LNCaP clone FGC (cell line): ENCODE measurements around the gene DIABLO.

Source experiments
- DNase-seq: peaks from one replicate; pipeline ENCODE4 v3.0.0-alpha.2; 2011; ENCODE audit warnings: low read depth
- H3K4me3 ChIP-seq: 2 replicates; pipeline ENCODE4 v1.5.1; 2011; ENCODE audit warnings: mild to moderate bottlenecking, low read depth, low read length, control low read depth
- TF ChIP-seq, protein P1 (sequence below): IDR thresholded peaks from 2 replicates; pipeline ENCODE4 v1.5.1; 2012; ENCODE audit warnings: mild to moderate bottlenecking; ENCODE audit not compliant: control insufficient read depth, insufficient read depth; ENCODE audit errors: extremely low read depth

Gene DIABLO

DNA sequence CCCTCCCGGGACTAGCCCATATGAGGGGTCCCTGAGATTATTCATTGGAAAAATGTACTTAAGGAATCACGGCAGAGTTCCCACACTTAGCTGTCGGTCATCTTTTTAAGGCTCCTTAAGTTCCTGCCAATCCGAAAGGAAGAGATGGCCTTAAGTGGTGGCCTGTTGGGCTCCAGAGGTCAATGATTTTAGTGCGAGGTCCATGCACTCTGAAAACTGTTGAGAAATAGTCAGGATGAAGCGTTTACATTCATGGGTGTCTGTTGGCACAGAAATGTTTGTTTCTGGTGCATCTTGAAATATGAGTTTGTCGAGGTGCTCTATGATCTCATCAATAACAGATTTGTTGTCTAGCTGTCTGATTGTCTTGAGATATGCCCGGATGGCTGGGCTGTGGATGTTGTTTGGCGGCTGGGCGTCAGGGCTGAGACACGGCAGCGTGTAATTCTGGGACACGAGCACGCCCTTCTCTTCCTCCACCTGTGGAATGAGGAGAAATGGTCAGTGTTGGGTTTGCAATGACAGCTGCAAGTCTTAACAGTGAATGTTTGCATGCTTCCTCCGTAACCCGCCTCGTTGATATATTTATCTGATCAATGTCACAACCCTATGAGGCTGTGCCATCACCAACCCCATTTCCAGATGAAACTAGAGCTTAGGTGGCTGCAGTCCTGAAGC, 53.5 kb downstream of the DIABLO start:
- TF ChIP-seq, protein P1, sequence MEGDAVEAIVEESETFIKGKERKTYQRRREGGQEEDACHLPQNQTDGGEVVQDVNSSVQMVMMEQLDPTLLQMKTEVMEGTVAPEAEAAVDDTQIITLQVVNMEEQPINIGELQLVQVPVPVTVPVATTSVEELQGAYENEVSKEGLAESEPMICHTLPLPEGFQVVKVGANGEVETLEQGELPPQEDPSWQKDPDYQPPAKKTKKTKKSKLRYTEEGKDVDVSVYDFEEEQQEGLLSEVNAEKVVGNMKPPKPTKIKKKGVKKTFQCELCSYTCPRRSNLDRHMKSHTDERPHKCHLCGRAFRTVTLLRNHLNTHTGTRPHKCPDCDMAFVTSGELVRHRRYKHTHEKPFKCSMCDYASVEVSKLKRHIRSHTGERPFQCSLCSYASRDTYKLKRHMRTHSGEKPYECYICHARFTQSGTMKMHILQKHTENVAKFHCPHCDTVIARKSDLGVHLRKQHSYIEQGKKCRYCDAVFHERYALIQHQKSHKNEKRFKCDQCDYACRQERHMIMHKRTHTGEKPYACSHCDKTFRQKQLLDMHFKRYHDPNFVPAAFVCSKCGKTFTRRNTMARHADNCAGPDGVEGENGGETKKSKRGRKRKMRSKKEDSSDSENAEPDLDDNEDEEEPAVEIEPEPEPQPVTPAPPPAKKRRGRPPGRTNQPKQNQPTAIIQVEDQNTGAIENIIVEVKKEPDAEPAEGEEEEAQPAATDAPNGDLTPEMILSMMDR: no peak
- H3K4me3 ChIP-seq: no peak overlapping the region
- DNase-seq: no peak

DNA sequence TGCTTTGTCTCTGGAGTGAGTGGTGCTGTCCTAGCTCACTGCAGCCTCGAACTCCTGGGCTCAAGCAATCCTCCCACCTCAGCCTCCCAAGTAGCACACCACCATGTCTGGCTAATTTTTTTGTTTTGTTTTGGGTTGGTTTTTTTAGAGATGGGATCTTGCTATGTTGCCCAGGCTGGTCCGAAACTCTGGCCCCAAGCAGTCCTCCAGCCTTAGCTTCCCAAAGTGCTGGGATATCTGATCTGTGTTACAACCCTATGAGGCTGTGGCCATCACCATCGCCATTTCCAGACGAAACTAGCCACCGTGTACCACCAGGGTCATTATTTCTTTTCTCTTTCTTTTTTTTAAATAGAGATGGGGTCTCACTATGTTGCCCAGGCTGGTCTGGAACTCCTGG, 54.5 kb downstream of the DIABLO start:
- TF ChIP-seq, protein P1: no peak
- no peak for DNase-seq

DNA sequence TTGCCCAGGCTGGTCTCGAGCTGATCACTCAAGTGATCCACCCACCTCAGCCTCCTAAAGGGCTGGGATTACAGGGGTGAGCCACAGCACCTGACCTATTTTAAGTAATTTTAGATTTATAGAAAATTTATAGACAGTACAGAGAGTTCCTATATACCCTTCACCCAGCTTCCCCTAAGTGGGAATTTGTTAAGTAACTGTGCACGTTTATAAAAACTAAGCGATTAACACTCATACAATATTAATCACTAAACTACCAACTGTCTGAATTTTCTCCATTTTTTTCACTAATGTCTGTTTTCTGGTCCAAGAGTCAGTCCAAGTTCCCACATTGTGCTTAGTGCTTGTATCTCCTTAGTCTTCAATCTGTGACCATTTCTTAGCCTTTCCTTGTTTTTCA, 57.4 kb downstream of the DIABLO start:
- H3K4me3 ChIP-seq: no peak overlapping the region
- no peak for DNase-seq
- TF ChIP-seq, protein P1: no peak

More for the DNA sequence above, 54.5 kb downstream of the DIABLO start:
- no peak overlapping the region for H3K4me3 ChIP-seq

DNA sequence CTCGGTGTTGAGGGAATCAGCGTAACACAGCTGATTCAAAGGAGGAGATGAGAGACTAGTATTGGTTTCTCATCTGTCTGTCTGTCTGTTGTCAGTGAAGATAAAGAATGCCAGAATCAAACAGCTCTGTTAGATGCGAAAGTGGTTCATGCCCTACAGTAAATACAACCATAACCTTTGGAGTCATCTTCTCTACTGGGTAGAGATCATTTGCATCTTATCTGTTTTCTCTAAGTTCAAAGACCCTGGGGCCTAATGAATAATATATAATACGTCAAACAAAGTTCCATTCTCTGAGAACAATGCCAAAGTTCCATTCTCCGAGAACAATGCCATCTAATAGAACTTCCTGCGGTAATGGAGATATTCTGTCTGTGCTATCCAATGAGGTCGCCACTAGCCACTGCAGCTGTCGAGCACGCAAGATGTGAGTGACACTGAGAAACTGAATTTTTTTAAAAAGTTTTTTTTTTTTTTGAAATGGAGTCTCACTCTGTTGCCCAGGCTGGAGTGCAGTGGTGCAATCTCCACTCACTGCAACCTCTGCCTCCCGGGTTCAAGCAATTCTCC, 58.4 kb downstream of the DIABLO start:
- DNase-seq: no peak
- no peak overlapping the region for H3K4me3 ChIP-seq
- TF ChIP-seq, protein P1: no peak

DNA sequence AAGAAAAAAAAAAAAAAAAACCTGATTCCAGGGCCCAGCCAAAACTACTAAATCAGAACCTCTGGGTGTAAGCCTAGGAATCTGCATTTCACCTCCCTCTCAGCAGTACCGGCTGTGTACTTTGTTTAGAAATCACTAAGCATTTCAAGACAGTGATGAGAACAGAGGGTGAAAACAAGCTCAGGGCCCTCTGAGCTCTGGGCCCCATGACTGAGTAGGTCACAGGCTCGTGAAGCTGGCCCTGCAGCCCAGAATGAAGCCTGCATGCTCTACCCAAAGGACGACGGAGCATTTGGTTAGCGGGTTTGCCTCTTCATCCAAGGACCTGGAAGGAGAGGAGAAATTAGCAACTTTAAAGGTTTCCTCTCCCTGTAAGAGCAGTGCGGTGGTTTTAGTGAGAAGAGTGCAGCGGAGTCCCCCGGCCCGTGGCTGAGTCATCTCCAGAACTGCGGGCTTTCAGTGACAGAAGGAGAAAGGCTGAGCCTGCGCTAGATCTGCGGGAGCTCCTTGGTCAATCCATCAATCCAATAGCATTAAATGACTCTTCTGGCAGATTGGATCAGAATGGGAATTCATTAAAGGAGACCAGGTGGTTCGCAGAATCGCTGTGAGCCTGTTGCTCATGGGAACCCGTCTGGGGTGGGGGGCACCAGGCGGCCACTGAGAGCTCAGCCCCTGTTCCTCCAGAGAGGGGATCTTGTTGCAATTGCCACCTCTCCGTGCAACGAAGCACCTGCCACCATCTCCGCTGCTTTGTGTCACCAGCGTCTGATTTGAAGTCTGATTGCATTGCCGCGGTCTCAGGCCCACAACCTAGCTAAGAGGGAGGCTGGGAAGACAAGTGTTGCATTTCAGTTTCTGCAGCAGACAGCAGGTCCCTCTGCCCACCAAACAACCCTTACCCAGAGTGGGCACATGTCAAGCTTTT, 59.2 kb downstream of the DIABLO start:
- no peak overlapping the region for H3K4me3 ChIP-seq
- TF ChIP-seq, protein P1: no peak
- no peak for DNase-seq

DNA sequence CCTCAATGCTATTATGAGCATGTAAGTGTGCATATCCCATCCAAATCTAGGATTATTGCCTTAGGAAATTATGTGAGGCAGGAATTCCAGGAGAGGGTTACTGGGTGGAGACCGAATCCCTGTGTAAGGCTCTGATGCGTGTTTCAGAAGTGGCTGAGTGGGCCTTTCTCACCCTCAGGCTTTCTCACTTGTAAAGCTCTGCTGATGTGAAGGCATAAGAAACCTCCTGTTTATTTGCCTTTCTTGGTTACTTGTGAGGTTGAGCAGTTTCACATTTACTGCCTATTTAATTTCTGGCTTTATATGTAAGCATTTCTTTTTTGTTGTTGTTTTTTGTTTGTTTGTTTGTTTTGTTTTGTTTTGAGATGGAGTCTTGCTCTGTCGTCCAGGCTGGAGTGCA, 62.9 kb downstream of the DIABLO start:
- TF ChIP-seq, protein P1: no peak
- no peak for DNase-seq

More for the DNA sequence above, 62.9 kb downstream of the DIABLO start:
- no peak overlapping the region for H3K4me3 ChIP-seq
